GM12874 (cell line): ENCODE results near the gene DPEP1.

Experiments
- CTCF ChIP-seq: IDR thresholded peaks from 2 replicates; pipeline ENCODE4 v1.5.1; 2011; ENCODE audit warnings: low read depth, mild to moderate bottlenecking, control low read depth, low read length, moderate library complexity; ENCODE audit not compliant: insufficient read depth

Gene DPEP1

GRCh38 chr16:89575247-89576152 lies 37.9 kb upstream of the DPEP1 start, which contains the start of gene CPNE7:
Gene CPNE7, plus strand, starts transcription at chr16:89575758. Its CDS starts 140 bp downstream, at chr16:89575898.
- no peak for TF ChIP-seq CTCF

DNA sequence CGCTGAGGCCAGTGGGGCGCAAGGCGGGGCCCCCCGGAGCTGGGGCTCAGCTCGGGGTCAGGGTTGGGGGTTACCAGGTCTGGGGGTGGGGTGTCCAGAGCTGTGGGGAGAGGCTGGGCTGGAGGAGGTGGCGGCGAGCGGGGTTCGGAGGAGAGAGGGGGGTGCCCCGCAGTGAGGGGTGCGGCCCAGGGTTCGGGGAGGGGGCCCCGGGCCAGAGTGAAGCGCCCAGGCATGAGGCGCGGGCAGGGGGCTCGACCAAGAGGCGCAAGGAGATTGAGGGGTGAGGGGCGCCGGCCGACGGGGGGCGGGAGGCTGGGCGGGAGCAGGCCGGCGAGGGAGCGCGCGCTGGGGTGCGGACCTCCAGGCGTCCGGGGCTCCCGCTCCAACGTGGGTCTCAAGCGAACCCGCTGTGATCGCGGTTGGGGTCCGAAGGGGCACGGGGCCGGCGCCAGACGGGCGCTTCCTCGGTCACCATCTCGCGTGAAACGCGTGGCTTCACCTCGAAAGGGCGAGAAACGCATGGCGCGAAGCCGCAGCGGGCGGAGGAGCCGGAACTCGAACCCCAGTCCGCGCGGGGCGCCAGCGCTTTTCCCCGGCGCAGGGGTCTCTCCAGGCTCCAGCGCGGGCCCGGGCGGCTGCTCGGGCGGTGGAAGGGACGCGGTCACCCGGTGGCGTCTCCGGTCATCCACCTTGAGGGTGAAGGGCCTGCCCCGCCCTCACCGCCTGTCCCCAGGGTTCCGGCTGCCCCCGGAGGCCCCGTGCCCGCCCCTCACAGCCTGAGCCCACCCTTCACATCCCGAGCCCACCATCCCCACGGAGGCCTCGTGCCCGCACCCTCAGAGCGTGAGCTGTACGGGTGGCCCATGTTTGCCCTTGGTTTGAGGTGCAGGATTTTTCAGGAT lies 37.0 kb upstream of the DPEP1 start:
- TF ChIP-seq CTCF, result no peak

DNA sequence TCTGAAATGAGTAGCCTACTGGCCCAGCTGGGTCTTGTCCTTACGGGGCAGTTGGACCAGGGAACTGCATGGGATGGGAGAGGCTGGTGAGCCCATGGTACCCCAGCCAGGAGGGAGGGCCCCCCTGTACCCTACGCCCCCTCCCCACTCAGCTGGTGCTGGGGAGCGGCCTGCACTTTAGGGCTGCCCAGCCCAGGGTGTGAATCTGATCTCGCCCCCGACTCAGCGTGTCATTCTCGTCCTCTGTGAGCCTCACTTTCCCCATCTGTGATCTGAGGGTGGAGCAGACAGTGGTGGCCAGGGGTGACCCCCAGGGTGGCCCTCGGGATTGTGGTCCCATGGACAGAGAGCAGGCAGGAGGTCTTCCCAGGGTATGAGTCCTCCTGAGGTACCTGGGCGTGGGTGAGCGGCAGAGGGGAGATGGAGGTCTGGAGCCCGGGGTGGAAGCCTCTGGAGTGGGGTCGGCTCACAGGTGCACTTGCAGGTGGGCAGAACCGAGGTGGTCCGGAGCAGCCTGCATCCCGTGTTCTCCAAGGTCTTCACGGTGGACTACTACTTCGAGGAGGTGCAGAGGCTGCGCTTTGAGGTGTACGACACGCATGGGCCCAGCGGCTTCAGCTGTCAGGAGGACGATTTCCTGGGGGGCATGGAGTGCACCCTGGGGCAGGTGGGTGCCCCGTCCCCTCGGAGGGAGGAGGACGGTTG lies 36.2 kb upstream of the DPEP1 start:
- no peak for TF ChIP-seq CTCF

DNA sequence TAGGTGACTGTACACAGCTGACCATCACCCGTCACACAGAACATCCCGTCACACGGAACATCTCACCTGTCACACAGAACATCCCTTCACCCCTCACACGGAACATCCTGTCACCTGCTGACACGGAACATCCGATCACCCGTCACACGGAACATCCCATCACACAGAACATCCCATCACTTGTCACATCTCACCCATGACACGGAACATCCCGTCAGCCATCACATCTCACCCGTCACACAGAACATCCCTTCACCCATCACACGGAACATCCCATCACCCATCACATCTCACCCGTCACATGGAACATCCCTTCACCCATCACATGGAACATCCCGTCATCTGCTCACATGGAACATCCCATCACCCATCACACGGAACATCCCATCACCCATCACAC lies 34.1 kb upstream of the DPEP1 start:
- no peak for TF ChIP-seq CTCF

GRCh38 chr16:89581045-89581695 lies 32.3 kb upstream of the DPEP1 start:
- TF ChIP-seq CTCF, result no peak

GRCh38 chr16:89581861-89582563 lies 31.4 kb upstream of the DPEP1 start:
- TF ChIP-seq CTCF, result no peak
